ENCODE measurements around the gene ACOXL. TPM values are rescaled to one million over a fixed set of nuclear protein-coding genes. Genes with fewer than 3 reads are reported as not detected.

ACOXL gene
- total and polyA plus RNA-seq, 9 of the 15 experiments (the other 6 are each of a cell fraction or from before 2014, with no cell fraction given), result 0.31 to 0.56 TPM; not detected in 7

DNA sequence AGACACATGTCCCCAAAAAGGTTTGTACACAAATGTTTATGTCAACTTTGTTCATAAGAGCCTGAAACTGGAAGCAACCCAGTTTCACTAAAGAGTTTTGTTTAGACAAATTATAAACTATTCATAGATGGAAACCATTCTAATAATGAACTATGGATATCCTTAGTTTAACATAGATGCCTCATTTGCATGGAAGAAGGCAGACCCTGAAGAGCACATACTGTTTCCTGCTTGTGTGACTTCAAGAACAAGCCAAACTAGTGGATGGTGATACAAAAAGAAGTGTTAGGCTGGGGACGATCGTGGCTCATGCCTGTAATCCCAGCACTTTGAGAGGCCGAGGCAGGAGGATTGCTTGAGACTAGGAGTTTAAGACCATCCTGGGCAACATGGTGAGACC is 48.1 kb downstream of the ACOXL start (continued):
- TF ChIP-seq NFE2L1 (tag; IDR thresholded peaks at IDR 0.05; ENCODE audit: borderline replicate concordance, low read depth) (no peak), CBX5 (IDR thresholded peaks at IDR 0.05; ENCODE audit: borderline replicate concordance, low read depth) (no peak), ZZZ3 (IDR thresholded peaks at IDR 0.05) (no peak)
- TF ChIP-seq, protein P1, sequence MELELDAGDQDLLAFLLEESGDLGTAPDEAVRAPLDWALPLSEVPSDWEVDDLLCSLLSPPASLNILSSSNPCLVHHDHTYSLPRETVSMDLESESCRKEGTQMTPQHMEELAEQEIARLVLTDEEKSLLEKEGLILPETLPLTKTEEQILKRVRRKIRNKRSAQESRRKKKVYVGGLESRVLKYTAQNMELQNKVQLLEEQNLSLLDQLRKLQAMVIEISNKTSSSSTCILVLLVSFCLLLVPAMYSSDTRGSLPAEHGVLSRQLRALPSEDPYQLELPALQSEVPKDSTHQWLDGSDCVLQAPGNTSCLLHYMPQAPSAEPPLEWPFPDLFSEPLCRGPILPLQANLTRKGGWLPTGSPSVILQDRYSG (tag; conservative IDR thresholded peaks at IDR 0.05; ENCODE audit: low read depth), result no peak

DNA sequence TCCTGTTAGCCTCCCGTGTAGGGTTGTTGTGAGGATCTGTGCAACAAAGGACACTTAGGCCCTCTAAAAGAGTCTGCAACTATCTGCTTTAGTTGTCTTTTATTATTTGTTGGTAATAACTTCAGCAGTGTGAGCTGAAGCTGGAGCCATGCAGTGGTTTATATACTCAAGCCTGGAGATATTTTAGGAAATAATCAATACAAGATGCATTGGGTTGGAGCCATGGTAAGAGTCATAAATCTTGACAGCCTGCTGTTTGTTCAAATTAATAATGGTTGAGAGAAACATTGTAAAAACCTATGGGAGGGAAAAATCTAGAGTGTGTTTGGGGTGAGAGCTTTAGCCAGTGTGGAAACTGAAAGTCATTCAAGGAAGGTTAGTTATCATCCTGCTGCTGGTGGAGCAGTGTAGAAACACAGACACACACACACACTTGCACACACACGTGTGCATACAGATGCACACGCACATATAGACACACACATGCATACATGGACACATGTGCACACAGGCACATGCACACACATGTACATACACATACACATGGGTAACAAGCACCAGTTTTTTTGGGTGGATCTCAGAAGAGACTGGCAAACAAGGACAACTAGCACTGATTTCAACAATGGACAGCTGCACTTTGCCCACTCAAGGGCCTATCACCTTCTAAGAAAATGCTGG is 51.0 kb downstream of the ACOXL start:
- H3K79me2 ChIP-seq (ENCODE audit: control insufficient read depth, insufficient read depth, low read length), result no peaks in the 10 kb centered on the region
- no peak overlapping the region for H3K27ac ChIP-seq (ENCODE audit: extremely low read depth, low read depth, low read length)
- H3K4me3 ChIP-seq, result no peak overlapping the region
- H3K9me1 ChIP-seq (ENCODE audit: control insufficient read depth, insufficient read depth, low read length), result no peaks in the 10 kb centered on the region
- H4K20me1 ChIP-seq (replicated peaks; ENCODE audit: control insufficient read depth, insufficient read depth, low read length), result no peaks in the 10 kb centered on the region
- no peak overlapping the region for H3K9ac ChIP-seq (ENCODE audit: insufficient read depth in 1 of 2, low read depth in 2 of 2, low read length in 2 of 2)
- no TSS peak for BruUV-seq (replicated peaks)
- DNase-seq (ENCODE audit: extremely low read depth in 1 of 4, low spot score in 3 of 4) (no peak), ATAC-seq (no peak), FAIRE-seq (no peak)
- H3K9me3 ChIP-seq (replicated peaks; ENCODE audit: control insufficient read depth, insufficient read depth, low read depth, low read length), result no peaks in the 10 kb centered on the region
- POLR2A ChIA-PET, result interaction anchor here (1.1 to 1.5 kb wide), 2 partner anchors 9 to 14 kb away, joined by 4 to 6 read pairs; no protein-coding TSS in a partner anchor
- WGBS (ENCODE audit: insufficient coverage, low coverage, missing lambda C conversion rate), result 0% methylated on average over 3 of the region's 3 CpGs
- in situ Hi-C loops (cut with MboI) (no loop called here), intact Hi-C loops (cut with micrococcal nuclease) (no loop called here)
- no peak overlapping the region for H3K4me2 ChIP-seq (ENCODE audit: insufficient read depth, low read length)
- H2AFZ ChIP-seq (ENCODE audit: low read depth, low read length), result no peak overlapping the region
- no peaks in the 10 kb centered on the region for H3K36me3 ChIP-seq (ENCODE audit: control insufficient read depth, insufficient read depth, low read length)
- no peaks in the 10 kb centered on the region for H3K4me1 ChIP-seq (replicated peaks in 1 of 2; ENCODE audit: control insufficient read depth in 2 of 2, insufficient read depth in 2 of 2, low read length in 2 of 2)
- H3K27me3 ChIP-seq (ENCODE audit: control insufficient read depth in 2 of 2, insufficient read depth in 2 of 2, low read length in 2 of 2), result peaks cover 5 to 15% of the 10 kb centered on the region in 2 experiments; a peak in 3 of 5 replicates
- CTCF ChIA-PET (ENCODE audit: low intra/inter-chr PET ratio), result no interaction called here
- TF ChIP-seq ELF1 (tag; IDR thresholded peaks at IDR 0.05), result no peak
- no peak for TF ChIP-seq CHD4 (IDR thresholded peaks at IDR 0.05; ENCODE audit: insufficient read depth, insufficient replicate concordance, low read depth, low read length, poor library complexity, severe bottlenecking)
- TF ChIP-seq, protein P2, sequence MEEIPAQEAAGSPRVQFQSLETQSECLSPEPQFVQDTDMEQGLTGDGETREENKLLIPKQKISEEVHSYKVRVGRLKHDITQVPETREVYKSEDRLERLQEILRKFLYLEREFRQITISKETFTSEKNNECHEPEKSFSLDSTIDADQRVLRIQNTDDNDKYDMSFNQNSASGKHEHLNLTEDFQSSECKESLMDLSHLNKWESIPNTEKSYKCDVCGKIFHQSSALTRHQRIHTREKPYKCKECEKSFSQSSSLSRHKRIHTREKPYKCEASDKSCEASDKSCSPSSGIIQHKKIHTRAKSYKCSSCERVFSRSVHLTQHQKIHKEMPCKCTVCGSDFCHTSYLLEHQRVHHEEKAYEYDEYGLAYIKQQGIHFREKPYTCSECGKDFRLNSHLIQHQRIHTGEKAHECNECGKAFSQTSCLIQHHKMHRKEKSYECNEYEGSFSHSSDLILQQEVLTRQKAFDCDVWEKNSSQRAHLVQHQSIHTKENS (CRISPR knock-in tag; IDR thresholded peaks at IDR 0.05), result no peak
- TF ChIP-seq, protein P3, sequence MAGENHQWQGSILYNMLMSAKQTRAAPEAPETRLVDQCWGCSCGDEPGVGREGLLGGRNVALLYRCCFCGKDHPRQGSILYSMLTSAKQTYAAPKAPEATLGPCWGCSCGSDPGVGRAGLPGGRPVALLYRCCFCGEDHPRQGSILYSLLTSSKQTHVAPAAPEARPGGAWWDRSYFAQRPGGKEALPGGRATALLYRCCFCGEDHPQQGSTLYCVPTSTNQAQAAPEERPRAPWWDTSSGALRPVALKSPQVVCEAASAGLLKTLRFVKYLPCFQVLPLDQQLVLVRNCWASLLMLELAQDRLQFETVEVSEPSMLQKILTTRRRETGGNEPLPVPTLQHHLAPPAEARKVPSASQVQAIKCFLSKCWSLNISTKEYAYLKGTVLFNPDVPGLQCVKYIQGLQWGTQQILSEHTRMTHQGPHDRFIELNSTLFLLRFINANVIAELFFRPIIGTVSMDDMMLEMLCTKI (IDR thresholded peaks at IDR 0.05; ENCODE audit: partially characterized antibody), result no peak
- no peak for TF ChIP-seq EP400 (IDR thresholded peaks at IDR 0.05)
- no peak for TF ChIP-seq ZBTB1 (CRISPR knock-in tag; IDR thresholded peaks at IDR 0.05; ENCODE audit: borderline replicate concordance, low read depth)
- no peak for TF ChIP-seq SNRNP70 (optimal IDR thresholded peaks at IDR 0.05; ENCODE audit: low read depth, low read length)
- no peak for TF ChIP-seq POLR2AphosphoS2 (IDR thresholded peaks at IDR 0.05; ENCODE audit: low read length)
- TF ChIP-seq ZNF212 (CRISPR knock-in tag; IDR thresholded peaks at IDR 0.05), result no peak
- TF ChIP-seq SRSF3 (IDR thresholded peaks at IDR 0.05; ENCODE audit: insufficient read depth, low read length), result no peak
- TF ChIP-seq, protein P4, sequence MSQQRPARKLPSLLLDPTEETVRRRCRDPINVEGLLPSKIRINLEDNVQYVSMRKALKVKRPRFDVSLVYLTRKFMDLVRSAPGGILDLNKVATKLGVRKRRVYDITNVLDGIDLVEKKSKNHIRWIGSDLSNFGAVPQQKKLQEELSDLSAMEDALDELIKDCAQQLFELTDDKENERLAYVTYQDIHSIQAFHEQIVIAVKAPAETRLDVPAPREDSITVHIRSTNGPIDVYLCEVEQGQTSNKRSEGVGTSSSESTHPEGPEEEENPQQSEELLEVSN (IDR thresholded peaks at IDR 0.05; ENCODE audit: borderline replicate concordance in 1 of 2, extremely low read depth in 1 of 2, insufficient read depth in 1 of 2, insufficient read length in 1 of 2, low read depth in 1 of 2, low read length in 1 of 2, poor library complexity in 1 of 2, severe bottlenecking in 1 of 2), result no peak

All from K562 (cell line).